ENCODE data around the gene ARHGAP32.
"Not testable (repeated sequence)": the region's sequence is repeated elsewhere in the genome, so short reads cannot be mapped to it uniquely, and the experiment has no call there.

ARHGAP32 gene

DNA sequence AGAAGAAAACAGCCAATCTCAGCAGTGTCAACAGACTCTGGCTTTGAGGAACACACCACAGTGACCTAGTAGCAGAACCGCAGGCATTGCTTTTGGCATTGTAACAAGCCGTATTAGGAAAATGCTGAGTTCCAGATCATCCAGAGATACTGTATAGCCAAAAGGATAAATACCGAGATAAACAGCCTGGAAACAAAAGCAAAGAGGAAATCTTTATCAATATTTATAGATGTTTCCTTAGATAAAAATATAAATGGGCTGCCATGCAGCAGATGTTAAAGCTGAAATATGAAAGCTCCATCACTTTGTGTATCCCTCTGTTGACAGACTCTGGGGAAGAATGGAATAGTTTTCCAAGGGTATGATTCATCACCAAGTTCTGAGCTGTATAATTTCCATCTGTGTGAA is 150.5 kb downstream of the ARHGAP32 start:
- no peak for DNase-seq (ENCODE audit: low read depth in 1 of 2, low spot score in 1 of 2)

DNA sequence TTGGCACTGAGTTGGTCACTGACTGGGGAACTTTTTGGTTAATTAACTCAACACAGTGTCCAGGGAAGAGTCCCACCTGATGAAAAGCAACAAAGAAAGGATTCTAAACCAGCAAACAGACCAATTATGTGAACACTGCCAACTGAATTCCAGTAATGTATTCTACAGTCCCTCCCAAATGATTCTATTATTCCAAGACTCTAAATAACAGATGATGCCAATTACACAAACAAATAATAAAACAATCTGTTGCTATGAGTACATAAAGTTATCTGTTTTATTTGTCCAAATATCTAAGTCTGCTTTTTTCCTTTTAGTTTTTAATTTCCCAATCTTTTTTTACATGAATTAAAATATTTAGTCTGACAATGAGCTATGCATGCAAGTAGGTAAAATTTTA is 151.2 kb downstream of the ARHGAP32 start:
- DNase-seq (ENCODE audit: low read depth in 1 of 2, low spot score in 1 of 2) = no peak

DNA sequence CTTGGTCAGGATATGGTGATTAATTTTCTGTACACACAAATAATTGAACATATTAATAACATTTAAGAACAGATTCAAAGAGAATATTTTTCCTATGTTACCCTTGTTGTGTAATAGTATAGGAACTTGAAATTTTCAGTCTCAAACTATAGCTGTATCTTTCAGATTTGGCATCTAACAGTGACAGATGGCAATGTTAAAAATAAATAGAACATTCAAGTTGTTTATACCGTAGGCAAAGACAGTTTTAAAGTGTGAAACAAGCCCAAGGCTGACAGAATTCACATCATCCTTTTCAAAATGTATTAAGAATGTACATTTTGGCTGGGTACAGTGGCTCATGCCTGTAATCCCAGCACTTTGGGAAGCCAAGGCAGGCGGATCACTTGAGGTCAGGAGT is 156.9 kb downstream of the ARHGAP32 start:
- no peak for DNase-seq (ENCODE audit: low read depth in 1 of 2, low spot score in 1 of 2)

DNA sequence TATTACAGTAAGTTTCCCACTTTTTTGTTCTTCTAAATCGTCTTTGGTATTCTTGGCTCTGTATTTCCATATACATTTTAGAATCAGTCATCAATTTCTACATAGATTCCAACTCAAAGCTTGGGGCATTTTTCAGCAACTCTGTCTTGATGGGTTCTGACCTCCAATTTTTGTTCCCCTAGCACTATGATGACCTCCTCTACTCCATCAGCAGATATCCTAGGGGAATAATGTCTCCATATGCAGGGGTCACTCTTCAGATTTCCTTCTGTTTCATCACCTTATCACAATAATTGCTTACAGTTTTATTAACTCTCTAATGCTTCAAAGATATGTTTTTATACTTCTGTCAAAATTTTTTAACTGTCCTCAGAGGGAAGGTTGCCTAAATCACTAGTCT is 158.1 kb downstream of the ARHGAP32 start:
- no peak for DNase-seq (ENCODE audit: low read depth in 1 of 2, low spot score in 1 of 2)

- no peak for DNase-seq (ENCODE audit: low read depth in 1 of 2, low spot score in 1 of 2)
Measured at GRCh38 chr11:129023968-129024676, 168.0 kb downstream of the ARHGAP32 start.

GRCh38 chr11:129021295-129021694 is 170.8 kb downstream of the ARHGAP32 start:
- no peak for DNase-seq (ENCODE audit: low read depth in 1 of 2, low spot score in 1 of 2)

DNA sequence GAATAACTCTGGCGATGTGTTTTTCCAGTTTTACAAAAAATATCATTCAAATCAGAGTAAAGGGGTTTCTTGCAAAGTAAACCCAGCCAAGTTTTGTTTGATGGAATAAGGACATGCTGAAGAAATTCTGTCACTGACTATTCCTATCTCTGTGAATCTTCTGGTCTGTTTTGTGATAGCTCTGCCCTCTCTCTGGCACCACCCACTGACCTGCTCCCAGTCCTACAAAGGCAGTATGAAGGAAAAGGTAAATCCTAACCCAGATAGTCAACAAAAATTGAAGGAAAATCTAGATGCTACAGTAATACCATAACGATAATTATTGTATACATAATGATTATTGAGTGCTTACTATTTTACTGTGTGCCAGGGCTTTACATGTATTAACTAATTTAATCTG is 173.1 kb downstream of the ARHGAP32 start:
- no peak for DNase-seq (ENCODE audit: low read depth in 1 of 2, low spot score in 1 of 2)

GRCh38 chr11:129018126-129018525 is 174.0 kb downstream of the ARHGAP32 start:
- no peak for DNase-seq (ENCODE audit: low read depth in 1 of 2, low spot score in 1 of 2)

DNA sequence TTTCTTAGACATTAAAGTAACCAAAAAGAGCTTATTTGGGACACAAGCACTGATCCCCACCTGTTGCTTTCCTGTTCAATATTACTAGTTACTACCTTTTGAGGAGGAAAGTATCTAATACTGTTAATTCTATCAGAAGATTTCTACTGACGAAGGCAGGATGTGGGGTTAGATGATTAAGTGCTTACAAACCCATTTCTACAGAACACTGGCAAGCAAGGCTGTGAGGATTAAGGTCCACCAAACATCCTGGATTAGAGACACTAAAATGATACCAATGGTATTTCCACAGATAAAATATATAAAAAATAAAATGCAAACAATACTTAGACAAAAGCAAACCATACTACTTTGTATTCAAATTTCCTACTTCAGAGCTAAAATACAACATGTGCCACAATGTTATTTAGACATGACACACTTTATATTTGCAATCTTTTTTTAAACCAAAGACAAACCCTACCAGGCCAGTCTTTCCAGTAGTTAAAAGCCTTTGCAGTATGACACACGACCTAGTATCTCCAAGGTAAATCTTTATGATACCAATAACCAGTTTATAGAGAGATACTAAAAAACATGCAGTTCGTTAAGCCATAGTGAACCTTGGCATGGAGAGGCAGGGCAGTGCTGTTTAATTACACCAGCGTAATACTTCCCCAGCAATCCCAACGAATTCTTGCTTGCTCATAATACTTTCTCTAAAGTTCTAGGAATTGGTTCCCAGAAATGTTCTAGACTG is 178.2 kb downstream of the ARHGAP32 start:
- DNase-seq (ENCODE audit: low read depth in 1 of 2, low spot score in 1 of 2) = no peak

- DNase-seq (ENCODE audit: low read depth in 1 of 2, low spot score in 1 of 2) = no peak
Measured at GRCh38 chr11:129012880-129013279, 179.2 kb downstream of the ARHGAP32 start.

- no peak for DNase-seq (ENCODE audit: low read depth in 1 of 2, low spot score in 1 of 2)
Measured at GRCh38 chr11:129006161-129006560, 186.0 kb downstream of the ARHGAP32 start.

GRCh38 chr11:128999165-128999564 is 193.0 kb downstream of the ARHGAP32 start:
- DNase-seq (ENCODE audit: low read depth in 1 of 2, low spot score in 1 of 2) = not testable (repeated sequence)

- no peak for DNase-seq (ENCODE audit: low read depth in 1 of 2, low spot score in 1 of 2)
Measured at GRCh38 chr11:128988242-128988970, 203.7 kb downstream of the ARHGAP32 start.

- DNase-seq (ENCODE audit: low read depth in 1 of 2, low spot score in 1 of 2) = no peak
Measured at GRCh38 chr11:128985880-128986279, 206.2 kb downstream of the ARHGAP32 start.

- no peak for DNase-seq (ENCODE audit: low read depth in 1 of 2, low spot score in 1 of 2)
Measured at GRCh38 chr11:128983023-128983422, 209.1 kb downstream of the ARHGAP32 start.

DNA sequence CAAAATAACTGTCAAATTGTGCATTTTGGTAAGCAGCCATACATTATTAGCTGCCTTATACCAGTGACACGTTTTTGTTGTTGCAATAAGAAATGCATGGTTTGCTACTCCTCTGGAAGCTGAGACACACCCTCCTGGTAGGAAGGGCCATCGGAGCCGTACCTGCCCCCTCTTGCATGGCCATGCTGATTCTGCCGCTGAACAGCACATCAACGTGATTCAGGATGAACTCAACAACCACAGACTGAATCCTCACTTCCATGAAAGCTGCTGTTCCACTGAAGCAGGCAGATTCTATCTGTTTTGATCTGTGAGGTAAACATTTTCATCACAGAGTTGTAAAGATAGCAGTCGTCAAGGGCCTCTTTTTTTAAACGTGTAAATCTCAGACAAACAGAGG is 210.9 kb downstream of the ARHGAP32 start:
- no peak for DNase-seq (ENCODE audit: low read depth in 1 of 2, low spot score in 1 of 2)

GRCh38 chr11:128970598-128971190 is 221.4 kb downstream of the ARHGAP32 start:
- DNase-seq (ENCODE audit: low read depth in 1 of 2, low spot score in 1 of 2) = no peak

DNA sequence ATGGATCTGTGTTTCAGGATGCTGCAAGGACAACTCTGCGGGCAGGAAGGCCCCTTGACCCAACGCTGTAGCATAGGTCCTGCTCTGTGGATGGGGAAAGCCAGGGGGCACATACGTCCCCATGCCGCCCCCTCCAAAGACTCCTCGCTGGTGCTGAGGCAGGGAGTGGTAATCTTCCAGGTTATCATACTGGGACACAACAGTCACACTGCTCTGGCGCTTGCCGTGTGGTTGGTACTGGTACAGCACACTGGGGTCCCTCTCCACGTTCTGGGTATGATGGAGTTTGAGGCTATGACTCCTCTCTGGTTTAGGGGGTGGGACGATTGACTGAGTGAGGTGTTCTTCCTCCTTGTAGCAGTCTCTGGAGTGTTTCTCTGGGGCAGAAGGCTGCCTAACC is 223.2 kb downstream of the ARHGAP32 start:
- no peak for DNase-seq (ENCODE audit: low read depth in 1 of 2, low spot score in 1 of 2)

GRCh38 chr11:128967578-128967977 is 224.5 kb downstream of the ARHGAP32 start:
- DNase-seq (ENCODE audit: low read depth in 1 of 2, low spot score in 1 of 2) = no peak

- no peak for DNase-seq (ENCODE audit: low read depth in 1 of 2, low spot score in 1 of 2)
Measured at GRCh38 chr11:128965485-128965884, 226.6 kb downstream of the ARHGAP32 start.

DNA sequence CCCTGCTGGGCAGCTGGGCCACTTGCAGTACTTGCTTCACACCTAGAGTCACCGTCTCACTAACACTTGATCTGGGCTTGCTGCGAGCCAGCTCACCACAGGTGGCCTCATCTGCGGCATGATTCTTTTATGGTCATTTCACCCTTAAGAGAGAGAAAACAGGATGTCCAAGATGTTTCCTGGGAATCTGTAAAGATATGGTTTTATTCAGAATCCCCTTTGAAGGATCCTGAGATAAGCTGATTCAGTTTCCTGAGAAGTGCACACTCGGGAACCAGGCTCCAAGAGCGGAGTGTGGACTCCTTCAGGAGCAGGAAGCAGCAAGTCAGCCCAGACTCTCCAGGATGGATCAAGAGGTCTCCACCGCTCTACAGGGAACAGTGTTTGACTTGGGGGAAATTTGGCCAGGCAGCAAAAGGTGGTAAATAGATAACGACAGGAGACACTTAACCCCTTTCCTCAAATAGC is 227.6 kb downstream of the ARHGAP32 start:
- DNase-seq (ENCODE audit: low read depth in 1 of 2, low spot score in 1 of 2) = no peak

Measured in activated CD4-positive, alpha-beta T cell treated with anti-CD3 and anti-CD28 coated beads, Interleukin-2, amount 50 U/mL, for 24 hours (primary cell).